Glutamatergic neuron (in vitro differentiated cells): Measurements from ENCODE around the gene SLC9A3. TPM values are rescaled to one million over a fixed set of nuclear protein-coding genes. Genes with fewer than 3 reads are reported as not detected.
A peak's percentile ranks its signal among the peaks of the same experiment; 100 is the strongest.

Experiments used
- DNase-seq: peaks from one replicate; pipeline ENCODE4 v3.0.0; 2022
- H3K27ac Mint-ChIP-seq: one replicate; pipeline ENCODE4 v1.8.0; 2020; ENCODE audit warnings: mild to moderate bottlenecking, mixed read lengths, inconsistent platforms; ENCODE audit not compliant: unreplicated experiment
- H3K27me3 Mint-ChIP-seq: one replicate; pipeline ENCODE4 v1.8.0; 2020; ENCODE audit warnings: mild to moderate bottlenecking, moderate library complexity, mixed read lengths, inconsistent platforms; ENCODE audit not compliant: unreplicated experiment
- H3K36me3 Mint-ChIP-seq: one replicate; pipeline ENCODE4 v1.8.0; 2020; ENCODE audit warnings: mild to moderate bottlenecking, mixed read lengths, inconsistent platforms; ENCODE audit not compliant: unreplicated experiment
- H3K4me1 Mint-ChIP-seq: one replicate; pipeline ENCODE4 v1.8.0; 2020; ENCODE audit warnings: mild to moderate bottlenecking, low read depth, mixed read lengths, inconsistent platforms; ENCODE audit not compliant: unreplicated experiment
- H3K4me3 Mint-ChIP-seq: one replicate; pipeline ENCODE4 v1.8.0; 2020; ENCODE audit warnings: mild to moderate bottlenecking, mixed read lengths, inconsistent platforms; ENCODE audit not compliant: unreplicated experiment
- H3K9me3 Mint-ChIP-seq: one replicate; pipeline ENCODE4 v1.8.0; 2020; ENCODE audit warnings: mild to moderate bottlenecking, moderate library complexity, mixed read lengths, inconsistent platforms; ENCODE audit not compliant: unreplicated experiment
- CTCF ChIP-seq: fragments of 200-600 bp; sonication (generic); IDR thresholded peaks from one replicate; pipeline ENCODE4 v1.5.0; 2021; ENCODE audit not compliant: partially characterized antibody, unreplicated experiment
- total RNA-seq: library from RNA; stranded (reverse); fragmentation: NEBNext Ultra II Directional; extraction: Animal tissue kit (Norgen Biotek cat#: 25700); gene quantifications from one replicate; pipeline ENCODE4 v1.2.1, GENCODE V29; 2021; ENCODE audit not compliant: unreplicated experiment

The SLC9A3 gene
- total RNA-seq, 1 donor from 2014 or later, result 1.1 TPM

- H3K36me3 Mint-ChIP-seq, result peaks cover 4% of the 10 kb centered on the region
- no peak for TF ChIP-seq CTCF
- H3K9me3 Mint-ChIP-seq, result peaks cover 4% of the 10 kb centered on the region
- H3K4me3 Mint-ChIP-seq, result no peak overlapping the region
- H3K27me3 Mint-ChIP-seq, result peaks cover 12% of the 10 kb centered on the region
- H3K27ac Mint-ChIP-seq, result no peak overlapping the region
- H3K4me1 Mint-ChIP-seq, result peaks cover 3% of the 10 kb centered on the region
- peak; percentile 8 for DNase-seq
Measured at GRCh38 chr5:434443-435146, 89.7 kb downstream of the SLC9A3 start.

GRCh38 chr5:433836-434235 is 90.4 kb downstream of the SLC9A3 start:
- TF ChIP-seq CTCF, result no peak
- H3K9me3 Mint-ChIP-seq, result peaks cover 4% of the 10 kb centered on the region
- no peak overlapping the region for H3K27ac Mint-ChIP-seq
- H3K36me3 Mint-ChIP-seq, result peaks cover 4% of the 10 kb centered on the region
- H3K27me3 Mint-ChIP-seq, result peaks cover 10% of the 10 kb centered on the region
- H3K4me3 Mint-ChIP-seq, result no peak overlapping the region
- H3K4me1 Mint-ChIP-seq, result peaks cover 3% of the 10 kb centered on the region
- peak; percentile 10 for DNase-seq

- Mint-ChIP-seq H3K27me3 (peaks cover 10% of the 10 kb centered on the region), H3K9me3 (peaks cover 4% of the 10 kb centered on the region), H3K27ac (no peak overlapping the region), H3K36me3 (peaks cover 4% of the 10 kb centered on the region), H3K4me1 (peaks cover 3% of the 10 kb centered on the region), H3K4me3 (no peak overlapping the region)
- peak; percentile 10 for DNase-seq
- TF ChIP-seq CTCF, result no peak
Measured at GRCh38 chr5:432928-433791, 91.1 kb downstream of the SLC9A3 start.

GRCh38 chr5:432201-432927 is 91.9 kb downstream of the SLC9A3 start:
- Mint-ChIP-seq H3K36me3 (peaks cover 4% of the 10 kb centered on the region), H3K4me3 (no peak overlapping the region), H3K27me3 (peaks cover 10% of the 10 kb centered on the region), H3K4me1 (peaks cover 3% of the 10 kb centered on the region), H3K27ac (no peak overlapping the region), H3K9me3 (peaks cover 4% of the 10 kb centered on the region)
- peak; percentile 7 for DNase-seq
- TF ChIP-seq CTCF, result no peak
